ENCODE results near the gene EVL. TPM values are rescaled to one million over a fixed set of nuclear protein-coding genes. Genes with fewer than 3 reads are reported as not detected.

Gene EVL
- total and polyA plus RNA-seq, 2 of the 8 experiments (the other 6 are each of a cell fraction or from before 2014, with no cell fraction given), result 30.7 to 64.6 TPM

- TF ChIP-seq MAFK (IDR thresholded peaks at IDR 0.05; ENCODE audit: low read depth, low read length) (no peak), CHD7 (IDR thresholded peaks at IDR 0.05; ENCODE audit: insufficient replicate concordance, low read length) (no peak)
Measured at GRCh38 chr14:100155756-100156616, 90.8 kb downstream of the EVL start (continued).

All from H1 (cell line).